GM10266 (cell line): Measurements from ENCODE around the gene DVL2.

Experiments
- DNase-seq: peaks from one replicate; pipeline ENCODE4 v3.0.0; 2012; ENCODE audit errors: extremely low spot score
- CTCF ChIP-seq: IDR thresholded peaks from 2 replicates; pipeline ENCODE4 v1.5.1; 2012; ENCODE audit warnings: mild to moderate bottlenecking, low read depth; ENCODE audit not compliant: control insufficient read depth, insufficient read depth; ENCODE audit errors: missing control alignments

DVL2 gene

GRCh38 chr17:7222093-7222971, 12.0 kb downstream of the DVL2 start:
- TF ChIP-seq CTCF: no peak
- no peak for DNase-seq

GRCh38 chr17:7221278-7222092, 12.8 kb downstream of the DVL2 start:
- TF ChIP-seq CTCF: no peak
- no peak for DNase-seq

GRCh38 chr17:7220593-7221277, 13.6 kb downstream of the DVL2 start:
- peak; percentile 74 for DNase-seq
- peak; percentile 64 for TF ChIP-seq CTCF

- peak; percentile 93 for DNase-seq
- TF ChIP-seq CTCF: no peak
Observed at GRCh38 chr17:7219812-7220592, 14.3 kb downstream of the DVL2 start, which contains the start of the genes ACADVL and DLG4. Gene ACADVL, plus strand, starts transcription at chr17:7219938. Its CDS starts 47 bp downstream, at chr17:7219985. Gene DLG4, minus strand, starts transcription at chr17:7219836.

GRCh38 chr17:7219229-7219811, 15.0 kb downstream of the DVL2 start:
- no peak for DNase-seq
- TF ChIP-seq CTCF: no peak

GRCh38 chr17:7218758-7219157, 15.6 kb downstream of the DVL2 start:
- no peak for TF ChIP-seq CTCF
- DNase-seq: no peak
